Fibroblast of villous mesenchyme (primary cell): Measurements from ENCODE around the gene CAMK2G. TPM values are rescaled to one million over a fixed set of nuclear protein-coding genes. Genes with fewer than 3 reads are reported as not detected.
A peak's percentile ranks its signal among the peaks of the same experiment; 100 is the strongest.
"Not testable (repeated sequence)": the region's sequence is repeated elsewhere in the genome, so short reads cannot be mapped to it uniquely, and the experiment has no call there.

Experiments
- DNase-seq: peaks from one replicate; pipeline ENCODE4 v3.0.0-alpha.2; 2010; ENCODE audit warnings: low read depth
- H3K4me3 ChIP-seq: 2 replicates; pipeline ENCODE4 v1.5.1; 2011; ENCODE audit warnings: low read depth, mild to moderate bottlenecking, low read length
- CTCF ChIP-seq: IDR thresholded peaks from 2 replicates; pipeline ENCODE4 v1.5.1; 2012; ENCODE audit warnings: low read depth, mild to moderate bottlenecking, low read length; ENCODE audit not compliant: insufficient read depth
- total RNA-seq: library from RNA; depleted of rRNA; stranded (reverse); fragments of >200 nt; gene quantifications from 2 replicates; pipeline ENCODE4 v1.2.3, GENCODE V29; 2012

Gene CAMK2G
- total RNA-seq, 1 donor = 36.7 TPM

- H3K4me3 ChIP-seq = no peak overlapping the region
- DNase-seq = no peak
- no peak for TF ChIP-seq CTCF
These were observed 83.3 kb downstream of the CAMK2G start for GRCh38 chr10:73790886-73791625.

DNA sequence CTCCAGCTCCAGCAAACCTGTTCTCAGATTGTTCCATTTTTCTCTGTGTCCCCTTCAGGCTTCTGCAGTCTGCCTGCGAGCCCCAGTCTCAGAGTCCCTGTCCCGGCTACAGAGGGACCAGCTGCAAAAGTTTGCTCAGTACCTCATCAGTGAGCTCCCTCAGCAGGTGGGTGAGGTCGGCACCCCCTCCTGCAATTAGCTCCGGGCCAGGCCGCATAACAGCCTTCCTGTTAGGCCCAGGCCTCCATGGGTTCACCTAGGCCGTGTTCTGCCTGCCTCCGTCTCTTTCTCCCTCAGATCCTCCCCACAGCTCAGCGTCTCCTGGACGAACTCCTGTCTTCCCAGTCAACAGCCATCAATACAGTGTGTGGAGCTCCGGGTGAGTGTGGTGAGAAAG lies 84.7 kb downstream of the CAMK2G start:
- no peak for DNase-seq
- no peak for TF ChIP-seq CTCF
- H3K4me3 ChIP-seq = no peak overlapping the region

GRCh38 chr10:73788864-73789658 lies 85.3 kb downstream of the CAMK2G start:
- no peak for DNase-seq
- no peak for TF ChIP-seq CTCF
- H3K4me3 ChIP-seq = no peak overlapping the region

DNA sequence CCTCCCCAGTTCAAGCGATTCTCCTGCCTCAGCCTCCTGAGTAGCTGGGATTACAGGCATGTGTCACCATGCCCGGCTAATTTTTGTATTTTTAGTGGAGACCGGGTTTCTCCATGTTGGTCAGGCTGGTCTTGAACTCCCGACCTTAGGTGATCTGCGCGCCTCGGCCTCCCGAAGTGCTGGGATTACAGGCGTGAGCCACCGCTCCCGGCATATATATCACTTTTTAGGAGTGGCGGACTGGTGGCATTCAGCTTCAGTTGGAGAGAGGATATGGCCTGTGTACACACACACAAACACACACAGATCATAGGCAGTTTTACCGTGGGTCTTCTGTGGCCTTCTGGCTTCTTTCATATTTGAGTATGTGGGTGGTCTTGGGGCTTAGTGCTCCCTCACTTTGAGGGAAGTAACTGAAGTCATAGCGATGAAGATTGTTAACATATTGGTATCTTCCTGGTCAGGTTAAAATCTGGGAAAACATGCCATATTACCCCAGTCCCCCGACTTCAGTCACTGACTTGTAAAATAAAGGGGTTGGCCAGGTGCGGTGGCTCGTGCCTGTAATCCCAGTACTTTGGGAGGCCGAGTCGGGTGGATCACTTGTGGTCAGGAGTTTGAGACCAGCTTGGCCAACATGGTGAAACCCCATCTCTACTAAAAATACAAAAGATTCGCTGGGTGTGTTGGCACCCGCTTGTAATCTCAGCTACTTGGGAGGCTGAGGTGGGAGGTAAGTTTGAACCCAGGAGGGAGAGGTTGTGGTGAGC lies 87.1 kb downstream of the CAMK2G start:
- H3K4me3 ChIP-seq = peak overlapping the region; percentile 24
- DNase-seq = not testable (repeated sequence)

DNA sequence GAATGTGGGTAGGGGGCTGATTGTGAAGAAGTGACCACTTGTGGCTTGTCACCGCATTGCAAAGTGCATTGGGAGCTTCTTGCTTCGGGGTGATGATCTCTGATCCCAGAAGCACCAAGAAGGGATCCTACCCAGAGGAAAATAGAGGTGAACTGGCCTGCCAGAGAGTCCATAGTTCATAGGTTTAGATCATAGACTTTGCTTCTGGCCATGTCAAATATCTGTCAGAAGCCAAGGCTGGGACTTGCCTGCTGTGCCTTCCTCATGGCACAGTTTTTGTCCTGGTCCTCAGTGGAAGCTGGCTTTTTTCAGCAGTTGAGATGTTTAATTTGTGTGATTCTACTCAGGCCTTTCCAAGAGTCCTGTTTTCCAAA lies 87.9 kb downstream of the CAMK2G start:
- peak overlapping the region; percentile 75 for H3K4me3 ChIP-seq
- DNase-seq = no peak

DNA sequence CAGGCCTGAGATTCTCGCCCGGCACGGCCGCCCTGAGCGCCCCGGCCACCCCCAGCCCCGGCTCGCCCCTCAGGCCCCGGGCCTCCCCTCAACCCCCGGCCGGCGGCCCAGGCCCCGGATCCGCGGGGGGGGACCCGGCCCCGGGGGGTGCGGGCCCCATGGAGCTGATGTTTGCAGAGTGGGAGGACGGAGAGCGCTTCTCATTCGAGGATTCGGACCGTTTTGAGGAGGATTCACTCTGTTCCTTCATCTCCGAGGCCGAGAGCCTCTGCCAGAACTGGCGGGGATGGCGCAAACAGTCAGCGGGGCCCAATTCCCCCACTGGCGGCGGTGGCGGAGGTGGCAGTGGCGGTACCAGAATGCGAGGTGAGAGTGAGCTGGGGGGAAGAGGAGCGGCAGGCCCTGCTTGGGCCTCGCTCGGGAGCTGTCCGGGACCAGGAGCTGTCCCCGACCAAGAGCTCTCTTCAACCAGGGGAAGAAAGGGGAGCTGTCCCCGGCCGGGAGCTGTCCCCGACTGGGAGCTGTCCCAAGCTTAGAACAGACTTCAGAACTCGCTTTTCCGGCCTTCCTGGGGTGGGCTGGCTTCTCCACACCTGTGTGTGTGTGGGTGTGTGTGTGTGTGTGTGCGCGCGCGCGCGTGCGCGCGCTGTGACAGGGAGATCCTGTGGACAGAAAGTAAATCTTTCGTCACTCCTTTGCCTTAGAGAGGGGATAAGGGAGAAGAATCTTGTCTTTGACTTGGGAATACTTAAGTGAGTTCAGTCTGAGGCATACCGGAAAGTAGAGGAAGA lies 88.4 kb downstream of the CAMK2G start:
- DNase-seq = peak; percentile 73
- peak overlapping the region; percentile 75 for H3K4me3 ChIP-seq
- no peak for TF ChIP-seq CTCF

More for the DNA sequence above, 87.9 kb downstream of the CAMK2G start:
- no peak for TF ChIP-seq CTCF
